Measurements from ENCODE around the gene SEC22A. TPM values are rescaled to one million over a fixed set of nuclear protein-coding genes. Genes with fewer than 3 reads are reported as not detected.

SEC22A gene
- total RNA-seq, 3 donors from 2014 or later (not counting 1 experiment from before 2014, with no cell fraction given) = 16.4 to 21.2 (median 17.0) TPM

DNA sequence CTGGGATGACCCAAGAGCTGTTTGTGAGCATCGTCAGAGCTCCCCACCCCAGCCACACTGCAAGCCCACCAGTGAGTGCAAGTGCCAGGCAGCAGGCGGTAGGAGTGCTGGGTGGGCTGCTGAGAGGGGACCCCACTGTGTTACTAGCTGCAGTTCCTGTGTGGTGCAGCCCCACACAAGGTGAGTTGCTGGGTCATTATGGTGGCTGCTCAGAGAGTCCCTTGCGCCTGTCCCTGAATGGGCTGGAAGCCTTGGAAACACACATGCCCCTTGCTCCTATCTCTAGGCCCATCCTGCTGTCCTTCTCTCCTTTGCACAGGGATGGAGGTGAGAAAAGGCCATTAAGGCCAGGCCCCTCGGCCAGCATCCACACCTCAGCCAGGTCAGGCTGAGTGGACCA, 83.7 kb downstream of the SEC22A start:
- WGBS (ENCODE audit: insufficient coverage) = 80% methylated on average over 4 of the region's 4 CpGs
- intact Hi-C loops (cut with micrococcal nuclease) = no loop called here
- TF ChIP-seq, protein P1, sequence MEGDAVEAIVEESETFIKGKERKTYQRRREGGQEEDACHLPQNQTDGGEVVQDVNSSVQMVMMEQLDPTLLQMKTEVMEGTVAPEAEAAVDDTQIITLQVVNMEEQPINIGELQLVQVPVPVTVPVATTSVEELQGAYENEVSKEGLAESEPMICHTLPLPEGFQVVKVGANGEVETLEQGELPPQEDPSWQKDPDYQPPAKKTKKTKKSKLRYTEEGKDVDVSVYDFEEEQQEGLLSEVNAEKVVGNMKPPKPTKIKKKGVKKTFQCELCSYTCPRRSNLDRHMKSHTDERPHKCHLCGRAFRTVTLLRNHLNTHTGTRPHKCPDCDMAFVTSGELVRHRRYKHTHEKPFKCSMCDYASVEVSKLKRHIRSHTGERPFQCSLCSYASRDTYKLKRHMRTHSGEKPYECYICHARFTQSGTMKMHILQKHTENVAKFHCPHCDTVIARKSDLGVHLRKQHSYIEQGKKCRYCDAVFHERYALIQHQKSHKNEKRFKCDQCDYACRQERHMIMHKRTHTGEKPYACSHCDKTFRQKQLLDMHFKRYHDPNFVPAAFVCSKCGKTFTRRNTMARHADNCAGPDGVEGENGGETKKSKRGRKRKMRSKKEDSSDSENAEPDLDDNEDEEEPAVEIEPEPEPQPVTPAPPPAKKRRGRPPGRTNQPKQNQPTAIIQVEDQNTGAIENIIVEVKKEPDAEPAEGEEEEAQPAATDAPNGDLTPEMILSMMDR (IDR thresholded peaks at IDR 0.05) = no peak

DNA sequence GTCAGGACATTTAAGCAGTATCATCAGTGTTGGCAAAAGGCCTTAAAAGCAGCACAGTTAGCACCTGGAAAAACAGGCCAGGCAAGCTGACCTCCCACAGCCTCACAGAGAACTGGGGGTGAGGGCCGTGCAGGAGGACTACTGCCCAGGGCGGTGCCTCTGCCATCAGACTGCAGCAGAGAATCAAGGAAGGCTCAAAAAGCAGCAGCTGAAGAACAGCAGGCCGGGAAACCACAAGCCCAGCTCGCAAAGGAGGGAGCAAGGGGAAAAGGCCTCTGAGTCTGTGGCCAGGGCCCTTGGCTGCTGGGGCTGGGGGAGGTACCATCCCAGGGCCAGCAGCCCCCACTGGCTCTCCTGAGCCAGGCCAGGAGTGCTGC, 84.2 kb downstream of the SEC22A start:
- TF ChIP-seq, protein P1 (IDR thresholded peaks at IDR 0.05) = no peak
- no peak overlapping the region for H3K27ac ChIP-seq (ENCODE audit: low read length)
- H3K27ac Mint-ChIP-seq = no peak overlapping the region
- H3K27me3 Mint-ChIP-seq (ENCODE audit: low read depth in 2 of 2) = no peaks in the 10 kb centered on the region
- H3K27me3 ChIP-seq (ENCODE audit: control insufficient read depth, insufficient read depth, low read length) = no peaks in the 10 kb centered on the region
- intact Hi-C loops (cut with micrococcal nuclease) = no loop called here
- no peaks in the 10 kb centered on the region for H3K9me3 Mint-ChIP-seq
- H3K36me3 Mint-ChIP-seq = no peaks in the 10 kb centered on the region
- DNase-seq (no peak), ATAC-seq (no peak)
- H3K36me3 ChIP-seq (ENCODE audit: control insufficient read depth, insufficient read depth, low read length) = no peaks in the 10 kb centered on the region
- H3K4me1 Mint-ChIP-seq = peaks cover 0 to 5% of the 10 kb centered on the region in 2 donors
- no peak overlapping the region for H3K4me3 Mint-ChIP-seq
- H3K4me1 ChIP-seq (ENCODE audit: control insufficient read depth, insufficient read depth, low read length) = no peaks in the 10 kb centered on the region
- no peak overlapping the region for H3K4me3 ChIP-seq (ENCODE audit: low read length)
- 70% methylated on average over 4 of the region's 4 CpGs for WGBS (ENCODE audit: insufficient coverage)
- H3K9me3 ChIP-seq (ENCODE audit: control insufficient read depth, insufficient read depth, low read length) = no peaks in the 10 kb centered on the region

More for the DNA sequence above, 83.7 kb downstream of the SEC22A start:
- Histone ChIP-seq H3K27ac (ENCODE audit: low read length) (no peak overlapping the region), H3K36me3 (ENCODE audit: control insufficient read depth, insufficient read depth, low read length) (no peaks in the 10 kb centered on the region), H3K4me3 (ENCODE audit: low read length) (no peak overlapping the region), H3K9me3 (ENCODE audit: control insufficient read depth, insufficient read depth, low read length) (no peaks in the 10 kb centered on the region), H3K27me3 (ENCODE audit: control insufficient read depth, insufficient read depth, low read length) (no peaks in the 10 kb centered on the region), H3K4me1 (ENCODE audit: control insufficient read depth, insufficient read depth, low read length) (no peaks in the 10 kb centered on the region)
- no peak overlapping the region for H3K4me3 Mint-ChIP-seq
- no peak overlapping the region for H3K27ac Mint-ChIP-seq
- DNase-seq (no peak), ATAC-seq (no peak)
- no peaks in the 10 kb centered on the region for H3K9me3 Mint-ChIP-seq
- peaks cover 0 to 5% of the 10 kb centered on the region in 2 donors for H3K4me1 Mint-ChIP-seq
- no peaks in the 10 kb centered on the region for H3K27me3 Mint-ChIP-seq (ENCODE audit: low read depth in 2 of 2)
- H3K36me3 Mint-ChIP-seq = no peaks in the 10 kb centered on the region

DNA sequence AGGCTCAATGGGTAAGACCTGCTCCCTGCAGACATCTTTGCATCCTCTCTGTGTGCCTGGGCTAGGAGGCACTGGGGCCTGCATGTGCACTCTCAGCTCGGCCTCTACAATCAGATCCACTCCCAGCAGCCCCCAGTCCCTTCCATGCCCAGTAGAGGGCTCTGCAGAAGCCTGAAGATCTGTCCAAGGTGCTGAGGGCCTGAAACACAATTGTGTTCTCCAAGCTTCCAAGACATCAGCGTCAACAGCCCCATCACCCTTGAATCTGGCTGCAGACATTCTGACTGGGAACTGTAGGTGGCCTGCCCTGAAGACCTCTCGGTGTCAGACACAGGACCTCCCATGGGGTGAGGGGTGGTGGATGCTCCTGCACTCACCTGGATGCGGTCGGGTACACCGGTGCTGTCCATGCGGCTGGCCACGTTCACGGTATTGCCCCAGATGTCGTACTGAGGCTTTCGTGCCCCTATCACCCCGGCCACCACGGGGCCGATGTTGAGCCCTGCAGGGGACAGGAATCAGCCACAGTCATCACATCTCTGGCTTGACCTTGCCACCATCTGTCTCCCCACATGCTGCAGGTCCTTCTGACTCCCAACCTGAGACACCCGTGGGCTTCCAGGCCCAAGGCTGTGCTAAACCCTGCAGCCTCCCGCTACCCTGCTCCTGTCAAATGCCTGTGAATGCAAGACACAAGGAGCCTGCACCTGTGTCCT, 84.7 kb downstream of the SEC22A start:
- ATAC-seq = peak in 2 of 3 donors; percentile 34 to 67
- TF ChIP-seq, protein P1 (IDR thresholded peaks at IDR 0.05) = peak; percentile 32
- H3K4me3 Mint-ChIP-seq = no peak overlapping the region

More for the DNA sequence above, 84.7 kb downstream of the SEC22A start:
- intact Hi-C loops (cut with micrococcal nuclease) = no loop called here
- Mint-ChIP-seq H3K27ac (no peak overlapping the region), H3K36me3 (no peaks in the 10 kb centered on the region), H3K4me1 (peaks cover 0 to 5% of the 10 kb centered on the region in 2 donors), H3K27me3 (ENCODE audit: low read depth in 2 of 2) (no peaks in the 10 kb centered on the region), H3K9me3 (no peaks in the 10 kb centered on the region)
- no peak overlapping the region for H3K27ac ChIP-seq (ENCODE audit: low read length)
- no peak overlapping the region for H3K4me3 ChIP-seq (ENCODE audit: low read length)
- WGBS (ENCODE audit: insufficient coverage) = 81% methylated on average over 16 of the region's 16 CpGs
- H3K4me1 ChIP-seq (ENCODE audit: control insufficient read depth, insufficient read depth, low read length) = no peaks in the 10 kb centered on the region
- DNase-seq = peak in 1 of 2 donors; percentile 46
- H3K9me3 ChIP-seq (ENCODE audit: control insufficient read depth, insufficient read depth, low read length) = no peaks in the 10 kb centered on the region
- no peaks in the 10 kb centered on the region for H3K27me3 ChIP-seq (ENCODE audit: control insufficient read depth, insufficient read depth, low read length)
- H3K36me3 ChIP-seq (ENCODE audit: control insufficient read depth, insufficient read depth, low read length) = no peaks in the 10 kb centered on the region
